Ovary (tissue), 9 donors: ENCODE results near the gene TEAD3. TPM values are rescaled to one million over a fixed set of nuclear protein-coding genes. Genes with fewer than 3 reads are reported as not detected.

ENCODE experiments used
- DNase-seq, 5 donors: peaks; one replicate each; pipeline ENCODE4 v3.0.0-alpha.2; 2019 to 2020
- H3K27ac ChIP-seq, 2 donors: fragments of 200-600 bp; one replicate each; pipeline versions ENCODE4 v1.5.1 to v1.8.0; 2019 to 2022
- H3K27me3 ChIP-seq: fragments of 200-600 bp; one replicate; pipeline ENCODE4 v1.8.0; 2022
- H3K36me3 ChIP-seq: fragments of 200-600 bp; sonication (generic); one replicate; pipeline ENCODE4 v1.5.1; 2019
- H3K4me1 ChIP-seq: one replicate; pipeline ENCODE4 v1.8.1; 2013; ENCODE audit warnings: mild to moderate bottlenecking, moderate library complexity; ENCODE audit not compliant: insufficient read depth
- H3K4me3 ChIP-seq: fragments of 200-600 bp; sonication (generic); one replicate; pipeline ENCODE4 v1.5.1; 2017
- H3K9me3 ChIP-seq, 2 donors: fragments of 200-600 bp in 1 of 2; sonication (generic) in 1 of 2; one replicate each; pipeline versions ENCODE4 v1.5.1 to v1.8.1; 2013 to 2019; ENCODE audit warnings: mild to moderate bottlenecking in 1 of 2, moderate library complexity in 1 of 2
- CTCF ChIP-seq, 3 donors: fragments of 450-650 bp in 2 of 3; fragments of 200-600 bp in 1 of 3; IDR thresholded peaks; one replicate each; pipeline versions ENCODE4 v1.5.1 to v1.8.0; 2016 to 2022; ENCODE audit warnings: antibody characterized with exemption in 3 of 3, mild to moderate bottlenecking in 1 of 3
- EP300 ChIP-seq: sonication (generic); formaldehyde crosslinking; IDR thresholded peaks from one replicate; pipeline ENCODE4 v1.6.1; 2017; ENCODE audit warnings: antibody characterized with exemption
- POLR2A ChIP-seq: fragments of 450-650 bp; IDR thresholded peaks from one replicate; pipeline ENCODE4 v1.6.1; 2017; ENCODE audit warnings: antibody characterized with exemption, mild to moderate bottlenecking, moderate library complexity
- WGBS, 3 donors: extraction: QIAGEN DNeasy Blood & Tissue Kit in 1 of 3; methylation state at CpG; one replicate each; pipeline versions ENCODE4 v1.1.5 to v1.1.7; 2013 to 2017; 5-methylcytosine and 5-hydroxymethylcytosine counted together
- intact Hi-C, 4 donors: fragments of 100-400 bp; cut with DNase I; formaldehyde crosslinking; loops; one replicate each; pipeline versions ENCODE4 v1.11.0 to v1.15.1; 2022 to 2023
- polyA plus RNA-seq, 2 donors: library from polyadenylated mRNA; stranded (reverse); fragments of 200-250 nt in 1 of 2; fragments of 350-450 nt in 1 of 2; fragmentation: Illumina TruSeq in 1 of 2; extraction: RNeasy Lipid Tissue Mini Kit (QIAGEN cat#74804) in 1 of 2; gene quantifications; one replicate each; pipeline ENCODE4 v1.2.3, GENCODE V29; 2013 to 2014
- total RNA-seq, 7 donors: library from RNA; depleted of rRNA in 2 of 7; stranded (reverse); fragments of >200 nt in 2 of 7; fragmentation: NEBNext Ultra II Directional in 3 of 7; extraction: Animal tissue kit (Norgen Biotek cat#: 25700) in 3 of 7; gene quantifications; one replicate each; pipeline versions ENCODE4 v1.1.0 to v1.2.4, GENCODE V29; 2016 to 2023
- donor health status: DM: no; HTN: no; CAD: no; lungs with moderate emphysema.
- donor health status: DM: no; HTN: no; CAD: no.
- donor health status: Bipolar disorder and iron deficiency.
- donor health status: DM: yes; HTN: yes; CAD: no.
- donor health status: DM: no; HTN: no; CAD: no.
- donor health status: DM: yes; HTN: yes; CAD: no.

TEAD3 gene
- total and polyA plus RNA-seq, 9 donors: 15.7 to 63.1 (median 35.1) TPM

DNA sequence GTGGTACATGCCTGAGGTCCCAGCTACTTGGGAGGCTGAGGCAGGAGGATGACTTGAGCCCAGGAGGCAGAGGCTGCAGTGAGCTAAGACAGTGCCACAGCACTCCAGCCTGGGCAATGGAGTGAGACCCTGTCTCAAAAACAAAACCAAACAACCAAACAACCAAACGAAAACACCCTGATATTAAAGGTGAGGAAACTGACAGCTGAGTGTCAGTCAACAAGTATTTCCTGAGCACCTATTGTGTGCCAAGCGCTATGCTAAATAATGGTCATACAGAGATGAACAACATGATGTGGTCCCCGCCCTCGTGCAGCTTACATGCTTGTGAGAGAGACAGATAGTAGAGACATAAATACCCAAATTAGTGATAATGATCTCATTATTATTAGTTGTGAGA is 17.7 kb upstream of the TEAD3 start:
- intact Hi-C loops: no loop called here
- 83 to 91% (median 84%) methylated on average over 4 of the region's 4 CpGs for WGBS, 3 donors
- Histone ChIP-seq H3K27ac (no peak overlapping the region), H3K27me3 (no peaks in the 10 kb centered on the region), H3K4me1 (peaks cover 1% of the 10 kb centered on the region), H3K9me3 (no peaks in the 10 kb centered on the region), H3K36me3 (no peaks in the 10 kb centered on the region), H3K4me3 (no peak overlapping the region)
- no peak for TF ChIP-seq POLR2A
- TF ChIP-seq EP300: no peak
- no peak for DNase-seq

DNA sequence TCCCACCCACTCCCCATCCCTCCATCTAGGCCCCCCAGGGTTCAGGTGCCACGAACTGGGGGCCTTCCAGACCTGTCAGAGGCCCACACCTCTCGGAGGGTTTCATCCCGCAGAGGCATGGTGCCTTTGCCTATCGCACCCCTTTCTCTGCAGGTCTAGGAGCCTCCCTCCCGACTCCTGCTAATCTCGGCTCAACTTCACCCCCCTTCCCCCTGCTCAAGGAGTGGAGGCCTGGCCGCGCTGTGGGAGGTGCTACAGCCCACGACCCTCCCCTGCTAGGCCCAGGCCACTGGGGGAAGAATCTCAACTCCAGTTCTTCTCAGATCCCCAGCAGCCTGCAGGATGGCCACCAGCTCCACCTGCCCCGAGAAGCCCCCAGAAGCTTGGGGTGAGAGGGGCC is 15.9 kb upstream of the TEAD3 start, which contains the start of gene TULP1:
TSS of gene TULP1 (minus strand) at position 157 of the 400 bp plus-strand sequence. CDS start at position 119, 38 bp downstream.
- no peak within 1 kb of the TSS for H3K27ac ChIP-seq
- intact Hi-C loops: no loop called here
- no peaks in the 10 kb centered on the region for H3K9me3 ChIP-seq
- WGBS, 3 donors: 87 to 94% (median 89%) methylated on average over 10 of the region's 10 CpGs
- TF ChIP-seq EP300: no peak
- no peak for TF ChIP-seq CTCF (IDR thresholded peaks at IDR 0.05)
- TF ChIP-seq POLR2A: no peak
- no peak for DNase-seq
- H3K36me3 ChIP-seq: no peaks in the 10 kb centered on the region
- H3K4me3 ChIP-seq: peak within 1 kb of the TSS; percentile 4
- no peaks in the 10 kb centered on the region for H3K27me3 ChIP-seq
- peaks cover 1% of the 10 kb centered on the region for H3K4me1 ChIP-seq

- no peak for DNase-seq
- 0 to 12% (median 8%) methylated on average over 7 to 26 of the region's 26 CpGs for WGBS, 3 donors
- H3K36me3 ChIP-seq: no peaks in the 10 kb centered on the region
- intact Hi-C loops: no loop called here
- H3K4me3 ChIP-seq: peak overlapping the region; percentile 4
- H3K9me3 ChIP-seq: no peaks in the 10 kb centered on the region
- TF ChIP-seq CTCF (IDR thresholded peaks at IDR 0.05) (no peak), EP300 (no peak), POLR2A (no peak)
- H3K4me1 ChIP-seq: peaks cover 1% of the 10 kb centered on the region
- no peak overlapping the region for H3K27ac ChIP-seq
- no peaks in the 10 kb centered on the region for H3K27me3 ChIP-seq
Measured at GRCh38 chr6:35512006-35512405, 15.1 kb upstream of the TEAD3 start.

GRCh38 chr6:35511562-35511941 is 14.7 kb upstream of the TEAD3 start:
- no peak for DNase-seq
- Histone ChIP-seq H3K4me3 (no peak overlapping the region), H3K27ac (no peak overlapping the region), H3K27me3 (no peaks in the 10 kb centered on the region), H3K36me3 (no peaks in the 10 kb centered on the region), H3K4me1 (peaks cover 1% of the 10 kb centered on the region), H3K9me3 (no peaks in the 10 kb centered on the region)
- TF ChIP-seq EP300 (no peak), POLR2A (no peak), CTCF (IDR thresholded peaks at IDR 0.05) (no peak)
- intact Hi-C loops: no loop called here
- WGBS, 3 donors: 9 to 11% (median 9%) methylated on average over 26 to 32 of the region's 32 CpGs

DNA sequence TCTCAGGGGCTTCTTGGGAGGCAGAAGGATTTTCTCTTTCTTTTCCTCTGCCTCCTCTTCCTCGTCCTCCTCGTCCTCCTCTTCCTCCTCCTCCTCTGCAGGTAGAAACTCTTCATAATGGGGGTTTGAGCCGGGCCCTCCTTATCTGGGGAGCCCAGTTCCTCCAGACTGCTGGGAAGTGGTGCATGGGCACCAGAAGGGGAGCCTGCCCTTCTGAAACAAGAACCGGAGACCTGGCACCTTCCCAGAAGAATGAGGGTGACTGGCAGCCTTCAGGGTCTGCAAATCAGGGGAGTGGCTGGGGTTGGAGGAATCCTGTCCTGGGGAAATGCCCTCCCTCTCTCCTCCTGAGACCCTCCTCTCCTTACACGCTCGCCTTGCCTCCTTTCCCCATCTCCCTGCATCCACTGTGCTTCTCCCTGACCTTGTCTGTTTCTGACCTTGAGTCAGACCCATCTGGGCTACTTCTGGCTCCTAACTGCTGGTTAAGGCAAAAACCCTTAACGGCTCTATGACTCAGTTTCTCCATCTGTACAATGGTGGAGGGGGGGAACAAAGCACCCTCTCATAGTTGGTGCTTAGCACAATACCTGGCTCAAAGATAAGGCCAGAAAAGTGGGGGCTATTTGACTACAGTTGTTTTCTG is 14.2 kb upstream of the TEAD3 start:
- WGBS, 3 donors: 48 to 57% (median 51%) methylated on average over 7 of the region's 7 CpGs
- no peak overlapping the region for H3K27ac ChIP-seq
- H3K4me1 ChIP-seq: peaks cover 1% of the 10 kb centered on the region
- H3K36me3 ChIP-seq: no peaks in the 10 kb centered on the region
- H3K27me3 ChIP-seq: no peaks in the 10 kb centered on the region
- H3K9me3 ChIP-seq: no peaks in the 10 kb centered on the region
- TF ChIP-seq POLR2A (no peak), CTCF (IDR thresholded peaks at IDR 0.05) (no peak), EP300 (no peak)
- H3K4me3 ChIP-seq: no peak overlapping the region
- intact Hi-C loops: no loop called here
- DNase-seq: no peak
